GM19397 (cell line): ENCODE measurements around the gene TBCA.

Source experiments
- ATAC-seq: cut with Tn5 transposase; IDR thresholded peaks from one replicate; pipeline ENCODE4 v1.9.1; 2021; ENCODE audit warnings: mild to moderate bottlenecking, moderate library complexity; ENCODE audit not compliant: unreplicated experiment

The TBCA gene

DNA sequence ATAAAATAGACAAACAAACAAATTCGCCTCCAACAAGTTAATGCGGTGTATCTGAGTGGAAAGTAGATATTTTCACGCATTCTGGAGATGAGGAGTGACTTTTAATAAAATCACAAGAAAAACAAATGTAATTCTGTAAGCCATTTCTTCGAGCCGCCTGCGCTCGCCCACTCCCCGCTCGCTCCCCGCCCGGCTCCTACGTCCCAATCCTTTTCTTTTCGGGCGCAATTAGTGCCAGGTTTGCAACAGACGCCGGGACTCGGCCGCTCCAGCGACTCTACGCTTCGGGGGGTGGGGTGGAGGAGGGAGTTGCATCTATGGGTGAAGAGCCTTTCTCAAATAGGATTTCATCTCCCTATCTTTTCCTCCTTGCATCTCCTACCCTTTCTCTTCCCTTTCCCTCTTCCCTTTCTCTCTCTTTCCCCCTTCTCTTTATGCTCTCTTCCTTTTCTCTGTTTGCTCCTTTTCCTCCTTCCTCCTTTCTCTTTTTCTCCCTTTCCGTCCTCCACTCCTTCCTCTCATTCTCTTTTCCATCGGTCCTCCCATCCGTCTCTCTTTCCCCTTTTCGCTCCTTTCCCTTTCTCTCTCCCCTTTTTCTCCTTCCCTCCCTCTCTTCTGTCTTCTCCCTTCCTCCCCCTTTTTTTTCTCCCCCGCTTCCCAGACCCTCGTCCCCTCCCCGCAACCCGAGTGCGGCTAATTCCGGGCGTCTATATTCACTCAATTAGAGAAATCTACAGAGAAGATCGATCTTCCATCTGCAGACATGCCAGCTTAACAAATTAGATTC, 131.6 kb downstream of the TBCA start:
- no peak for ATAC-seq

DNA sequence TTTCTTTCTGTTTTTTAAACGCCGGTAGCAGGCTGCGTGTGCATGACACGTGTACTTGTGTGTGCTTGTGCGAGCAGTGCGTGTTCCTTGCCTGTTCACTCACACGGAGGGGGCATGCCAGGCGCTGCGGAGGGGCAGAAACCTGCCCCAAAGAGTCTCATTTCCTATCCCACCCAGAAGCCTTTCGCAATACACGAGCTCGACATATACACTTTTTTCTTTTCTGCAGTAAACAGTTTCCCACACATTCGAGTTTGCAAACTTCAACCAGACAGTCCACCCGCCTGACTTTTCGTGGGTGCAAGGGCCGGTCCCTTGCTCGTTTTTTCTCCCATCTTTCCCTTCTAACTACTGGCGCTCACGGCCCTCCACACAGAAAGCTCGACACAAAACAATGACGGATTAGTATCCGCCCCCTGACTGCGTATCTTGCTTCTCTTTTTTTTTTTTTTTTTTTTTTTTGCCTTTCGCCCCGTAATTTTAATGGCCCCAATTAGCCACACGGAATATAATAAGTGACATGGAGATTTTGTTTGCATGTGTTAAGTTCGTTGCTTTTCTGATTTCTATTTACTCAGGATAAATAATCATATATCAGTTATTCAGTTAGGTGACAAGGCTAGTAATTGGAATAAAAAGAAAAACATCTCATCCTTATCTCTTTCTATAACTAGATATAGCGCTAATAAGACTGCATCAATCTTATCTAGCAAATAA, 132.3 kb downstream of the TBCA start:
- ATAC-seq = no peak

DNA sequence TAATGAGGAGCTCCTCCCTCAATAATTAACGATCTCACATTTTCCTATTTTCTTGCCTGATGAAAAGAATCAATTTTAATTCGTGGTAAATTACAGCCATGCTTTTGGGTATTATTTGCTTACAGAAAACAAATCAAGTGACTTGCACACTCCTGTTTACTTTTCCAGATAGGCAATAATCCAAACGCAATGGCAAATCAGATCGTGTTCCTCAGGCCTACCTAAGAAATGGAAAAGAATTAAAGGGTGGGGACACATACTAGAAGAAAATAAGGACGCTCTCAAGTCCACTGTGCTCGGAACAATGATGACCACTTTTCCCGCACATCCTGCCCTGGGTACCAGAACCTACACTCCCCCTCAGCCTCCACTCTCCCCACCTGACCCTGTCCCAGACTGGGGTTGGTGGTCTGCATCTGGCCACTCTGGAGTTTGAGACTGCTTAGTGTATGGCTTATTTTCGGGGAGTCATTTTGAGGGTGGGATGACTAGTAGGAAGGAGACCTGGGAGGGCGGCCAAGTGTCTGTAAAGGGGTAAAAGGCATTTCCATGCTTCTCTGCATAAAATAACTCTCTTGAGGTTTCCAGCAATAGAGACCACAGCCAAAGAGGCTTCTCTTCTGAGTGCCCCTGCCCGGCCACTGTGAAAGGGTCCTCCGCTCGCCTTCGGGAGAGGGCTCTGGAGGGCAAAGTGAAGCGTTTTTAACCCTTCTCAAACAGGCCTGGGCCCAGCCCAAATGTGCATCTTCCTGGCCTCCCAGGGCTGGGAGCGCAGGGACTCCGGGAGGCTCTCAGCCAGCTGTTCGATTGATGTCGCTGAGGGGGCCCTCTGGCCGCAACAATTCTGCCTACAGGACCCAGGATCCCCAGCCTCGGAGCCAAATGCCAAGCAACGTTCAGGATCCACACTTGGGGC, 133.1 kb downstream of the TBCA start:
- no peak for ATAC-seq

DNA sequence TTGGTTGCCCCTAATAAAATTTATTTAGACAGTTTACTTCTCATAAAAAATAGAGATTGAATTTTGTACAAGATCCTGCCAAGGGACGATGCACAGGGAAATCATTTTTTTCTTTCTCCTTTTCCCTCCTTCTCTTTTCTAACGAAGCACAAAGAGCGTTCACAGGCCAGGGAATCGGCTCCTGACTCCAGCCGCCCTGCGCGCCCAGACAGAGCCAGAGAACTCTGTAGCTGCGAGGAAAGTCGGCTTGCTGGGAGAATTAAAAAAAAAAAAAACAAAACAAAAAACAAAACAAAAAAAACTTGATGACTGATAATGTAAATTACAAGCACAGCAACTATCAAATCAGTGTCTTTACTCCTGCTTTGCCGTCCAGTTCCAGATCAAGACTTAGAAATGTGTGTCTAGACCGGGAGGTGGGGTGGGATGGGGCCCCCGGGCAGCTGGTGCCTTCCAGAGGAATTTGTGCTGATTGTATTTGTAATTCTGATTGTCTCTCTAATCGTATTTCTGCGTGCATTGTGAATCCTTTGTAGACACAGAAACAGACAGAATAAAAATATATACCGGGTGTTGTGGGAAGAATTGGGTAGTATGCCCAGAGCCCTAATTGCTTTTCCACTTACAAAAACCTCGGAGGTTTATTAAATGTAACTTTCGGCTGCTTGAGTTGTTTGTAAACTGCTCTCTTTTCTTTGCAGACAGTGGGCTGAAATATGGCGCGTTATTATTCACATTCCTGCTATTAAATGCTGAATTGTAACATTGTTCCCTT, 134.0 kb downstream of the TBCA start:
- no peak for ATAC-seq

DNA sequence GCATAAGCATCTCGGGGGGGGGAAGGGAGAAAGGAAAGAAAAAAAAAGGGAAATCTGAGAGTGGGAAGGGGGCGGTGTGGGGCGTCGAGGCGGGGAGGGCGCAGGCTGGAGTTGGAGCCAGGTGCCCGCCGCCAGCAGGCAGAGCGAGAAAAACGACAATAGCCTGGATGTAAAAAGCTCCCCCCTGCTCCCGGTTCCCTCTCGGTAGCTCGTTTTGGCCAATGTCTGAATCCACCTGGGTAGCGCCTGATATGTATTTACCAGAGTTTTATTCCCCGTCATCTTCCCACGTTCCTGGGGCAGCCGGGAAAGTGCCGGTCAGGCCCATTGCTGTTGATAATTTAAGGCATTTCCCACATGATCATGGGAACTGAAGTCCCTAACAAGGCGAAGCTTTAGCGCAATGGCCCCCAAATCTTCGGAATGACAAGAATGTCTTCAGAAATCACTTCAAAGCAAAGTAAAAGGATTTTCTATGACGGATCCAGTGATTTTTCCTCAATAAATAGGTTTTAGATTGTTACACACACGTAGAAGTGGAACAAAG, 134.7 kb downstream of the TBCA start:
- ATAC-seq = no peak
